ENCODE data around the gene TMEM117. TPM values are rescaled to one million over a fixed set of nuclear protein-coding genes. Genes with fewer than 3 reads are reported as not detected.

Gene TMEM117
- total RNA-seq, 2 experiments from 2014 or later: 0.95 to 7.1 TPM

GRCh38 chr12:44114906-44115305 lies 279.0 kb downstream of the TMEM117 start:
- ChIA-PET CTCF (ENCODE audit: unreplicated experiment) (no interaction called here), POLR2A (no interaction called here)
- no TSS peak for BruUV-seq (replicated peaks)

GRCh38 chr12:44117337-44117736 lies 281.5 kb downstream of the TMEM117 start:
- H3K9me3 ChIP-seq (ENCODE audit: low read length): no peaks in the 10 kb centered on the region
- no peaks in the 10 kb centered on the region for H3K36me3 ChIP-seq (ENCODE audit: insufficient read depth, low read length)
- TF ChIP-seq, protein P1, sequence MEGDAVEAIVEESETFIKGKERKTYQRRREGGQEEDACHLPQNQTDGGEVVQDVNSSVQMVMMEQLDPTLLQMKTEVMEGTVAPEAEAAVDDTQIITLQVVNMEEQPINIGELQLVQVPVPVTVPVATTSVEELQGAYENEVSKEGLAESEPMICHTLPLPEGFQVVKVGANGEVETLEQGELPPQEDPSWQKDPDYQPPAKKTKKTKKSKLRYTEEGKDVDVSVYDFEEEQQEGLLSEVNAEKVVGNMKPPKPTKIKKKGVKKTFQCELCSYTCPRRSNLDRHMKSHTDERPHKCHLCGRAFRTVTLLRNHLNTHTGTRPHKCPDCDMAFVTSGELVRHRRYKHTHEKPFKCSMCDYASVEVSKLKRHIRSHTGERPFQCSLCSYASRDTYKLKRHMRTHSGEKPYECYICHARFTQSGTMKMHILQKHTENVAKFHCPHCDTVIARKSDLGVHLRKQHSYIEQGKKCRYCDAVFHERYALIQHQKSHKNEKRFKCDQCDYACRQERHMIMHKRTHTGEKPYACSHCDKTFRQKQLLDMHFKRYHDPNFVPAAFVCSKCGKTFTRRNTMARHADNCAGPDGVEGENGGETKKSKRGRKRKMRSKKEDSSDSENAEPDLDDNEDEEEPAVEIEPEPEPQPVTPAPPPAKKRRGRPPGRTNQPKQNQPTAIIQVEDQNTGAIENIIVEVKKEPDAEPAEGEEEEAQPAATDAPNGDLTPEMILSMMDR (conservative IDR thresholded peaks at IDR 0.05; ENCODE audit: low read length): no peak
- TF ChIP-seq EZH2phosphoT487 (IDR thresholded peaks at IDR 0.05; ENCODE audit: borderline replicate concordance, low read depth, low read length): no peak
- no peaks in the 10 kb centered on the region for H3K9me2 ChIP-seq (ENCODE audit: insufficient read depth, low read length)
- no peaks in the 10 kb centered on the region for H3K79me2 ChIP-seq (ENCODE audit: insufficient read depth, low read depth, low read length)
- intact Hi-C loops (cut with micrococcal nuclease; ENCODE audit: unreplicated experiment): no loop called here
- no peak overlapping the region for H3K4me3 ChIP-seq (ENCODE audit: low read depth, low read length, poor library complexity, severe bottlenecking)
- CTCF ChIA-PET (ENCODE audit: unreplicated experiment): no interaction called here
- no peak overlapping the region for H3K27ac ChIP-seq (ENCODE audit: low read depth, low read length, poor library complexity, severe bottlenecking)
- no peak overlapping the region for H2AFZ ChIP-seq (ENCODE audit: low read length)
- H3K4me2 ChIP-seq (ENCODE audit: low read length): no peak overlapping the region
- DNase-seq (ENCODE audit: low spot score): no peak
- POLR2A ChIA-PET: interaction anchor here (0.9 kb wide), 1 partner anchor 14 kb away, joined by 6 read pairs; no protein-coding TSS in a partner anchor
- BruUV-seq (replicated peaks): no TSS peak
- no peaks in the 10 kb centered on the region for H4K20me1 ChIP-seq (ENCODE audit: insufficient read depth, low read length)
- H3K4me1 ChIP-seq (ENCODE audit: insufficient read depth, low read length, poor library complexity, severe bottlenecking): no peaks in the 10 kb centered on the region

More at GRCh38 chr12:44114906-44115305, 279.0 kb downstream of the TMEM117 start:
- no peaks in the 10 kb centered on the region for H3K4me1 ChIP-seq (ENCODE audit: insufficient read depth, low read length, poor library complexity, severe bottlenecking)
- no peaks in the 10 kb centered on the region for H4K20me1 ChIP-seq (ENCODE audit: insufficient read depth, low read length)
- no peaks in the 10 kb centered on the region for H3K9me3 ChIP-seq (ENCODE audit: low read length)
- H3K79me2 ChIP-seq (ENCODE audit: insufficient read depth, low read depth, low read length): no peaks in the 10 kb centered on the region
- intact Hi-C loops (cut with micrococcal nuclease; ENCODE audit: unreplicated experiment): no loop called here
- TF ChIP-seq EZH2phosphoT487 (IDR thresholded peaks at IDR 0.05; ENCODE audit: borderline replicate concordance, low read depth, low read length): no peak
- TF ChIP-seq, protein P1 (conservative IDR thresholded peaks at IDR 0.05; ENCODE audit: low read length): no peak
- H2AFZ ChIP-seq (ENCODE audit: low read length): no peak overlapping the region
- no peak overlapping the region for H3K4me3 ChIP-seq (ENCODE audit: low read depth, low read length, poor library complexity, severe bottlenecking)
- H3K36me3 ChIP-seq (ENCODE audit: insufficient read depth, low read length): no peaks in the 10 kb centered on the region
- no peak overlapping the region for H3K27ac ChIP-seq (ENCODE audit: low read depth, low read length, poor library complexity, severe bottlenecking)
- DNase-seq (ENCODE audit: low spot score): no peak
- no peaks in the 10 kb centered on the region for H3K9me2 ChIP-seq (ENCODE audit: insufficient read depth, low read length)
- H3K4me2 ChIP-seq (ENCODE audit: low read length): no peak overlapping the region

DNA sequence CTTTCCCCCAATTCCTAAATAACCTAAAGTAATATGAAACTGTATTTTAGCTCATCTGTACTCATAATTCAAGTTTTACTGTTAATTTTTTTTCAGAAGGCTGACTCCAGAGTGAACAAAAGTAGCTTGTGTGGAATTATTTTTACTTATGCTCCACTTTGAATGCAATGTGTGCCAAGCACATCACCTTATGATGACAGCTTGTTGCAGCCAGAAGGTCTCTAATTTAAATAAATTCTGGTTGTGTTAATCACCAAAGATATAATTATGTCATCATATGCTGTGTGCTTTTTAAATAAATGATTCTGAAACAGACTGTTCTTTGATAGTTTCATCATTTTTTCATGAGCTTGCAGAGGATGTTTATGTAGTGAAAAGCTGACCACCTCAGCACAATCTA lies 283.1 kb downstream of the TMEM117 start:
- TF ChIP-seq EZH2phosphoT487 (IDR thresholded peaks at IDR 0.05; ENCODE audit: borderline replicate concordance, low read depth, low read length): no peak
- TF ChIP-seq, protein P1 (conservative IDR thresholded peaks at IDR 0.05; ENCODE audit: low read length): no peak
- Histone ChIP-seq H3K4me2 (ENCODE audit: low read length) (no peak overlapping the region), H3K9me2 (ENCODE audit: insufficient read depth, low read length) (no peaks in the 10 kb centered on the region), H3K27ac (ENCODE audit: low read depth, low read length, poor library complexity, severe bottlenecking) (no peak overlapping the region), H4K20me1 (ENCODE audit: insufficient read depth, low read length) (no peaks in the 10 kb centered on the region), H3K9me3 (ENCODE audit: low read length) (no peaks in the 10 kb centered on the region), H3K36me3 (ENCODE audit: insufficient read depth, low read length) (no peaks in the 10 kb centered on the region), H3K4me1 (ENCODE audit: insufficient read depth, low read length, poor library complexity, severe bottlenecking) (no peaks in the 10 kb centered on the region), H3K4me3 (ENCODE audit: low read depth, low read length, poor library complexity, severe bottlenecking) (no peak overlapping the region), H3K79me2 (ENCODE audit: insufficient read depth, low read depth, low read length) (no peaks in the 10 kb centered on the region), H2AFZ (ENCODE audit: low read length) (no peak overlapping the region)
- no TSS peak for BruUV-seq (replicated peaks)
- POLR2A ChIA-PET: interaction anchor here (0.6 to 1.1 kb wide), 2 partner anchors 26 to 812 kb away, joined by 3 read pairs; no protein-coding TSS in a partner anchor
- intact Hi-C loops (cut with micrococcal nuclease; ENCODE audit: unreplicated experiment): no loop called here
- DNase-seq (ENCODE audit: low spot score): no peak
- CTCF ChIA-PET (ENCODE audit: unreplicated experiment): no interaction called here

Data from OCI-LY7 (cell line).